SIG-M5 (cell line): ENCODE measurements around the gene GSDMA.
"Not testable (repeated sequence)": the region's sequence is repeated elsewhere in the genome, so short reads cannot be mapped to it uniquely, and the experiment has no call there.

Experiments
- DNase-seq: peaks from one replicate; lab custom pipeline; 2025; lab: John Stamatoyannopoulos, UW

GSDMA gene

DNA sequence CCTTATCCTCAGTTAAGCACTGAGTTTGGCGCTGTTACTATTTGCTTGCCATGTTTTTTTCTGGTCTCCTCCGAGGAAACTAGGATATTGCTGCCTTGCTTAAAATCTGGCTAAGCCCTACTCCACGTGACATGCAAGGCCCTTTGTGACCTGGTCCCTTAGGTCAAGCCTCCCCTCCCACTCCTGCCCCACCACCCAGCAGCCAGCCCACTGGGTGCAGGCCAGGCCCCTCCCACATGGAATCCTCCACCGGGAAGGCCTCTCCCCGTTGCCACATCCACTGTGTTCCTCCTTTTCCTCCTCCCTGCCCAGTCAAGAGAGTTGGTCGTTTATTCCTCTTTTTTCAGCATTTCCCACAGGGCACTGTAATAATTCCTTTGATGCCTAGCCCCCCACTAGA, 34.0 kb downstream of the GSDMA start:
- DNase-seq, result no peak

DNA sequence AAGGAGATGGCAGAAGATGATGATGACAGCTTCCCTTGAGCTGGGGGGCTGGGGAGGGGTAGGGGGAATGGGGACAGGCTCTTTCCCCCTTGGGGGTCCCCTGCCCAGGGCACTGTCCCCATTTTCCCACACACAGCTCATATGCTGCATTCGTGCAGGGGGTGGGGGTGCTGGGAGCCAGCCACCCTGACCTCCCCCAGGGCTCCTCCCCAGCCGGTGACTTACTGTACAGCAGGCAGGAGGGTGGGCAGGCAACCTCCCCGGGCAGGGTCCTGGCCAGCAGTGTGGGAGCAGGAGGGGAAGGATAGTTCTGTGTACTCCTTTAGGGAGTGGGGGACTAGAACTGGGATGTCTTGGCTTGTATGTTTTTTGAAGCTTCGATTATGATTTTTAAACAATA, 34.7 kb downstream of the GSDMA start:
- DNase-seq, result no peak

DNA sequence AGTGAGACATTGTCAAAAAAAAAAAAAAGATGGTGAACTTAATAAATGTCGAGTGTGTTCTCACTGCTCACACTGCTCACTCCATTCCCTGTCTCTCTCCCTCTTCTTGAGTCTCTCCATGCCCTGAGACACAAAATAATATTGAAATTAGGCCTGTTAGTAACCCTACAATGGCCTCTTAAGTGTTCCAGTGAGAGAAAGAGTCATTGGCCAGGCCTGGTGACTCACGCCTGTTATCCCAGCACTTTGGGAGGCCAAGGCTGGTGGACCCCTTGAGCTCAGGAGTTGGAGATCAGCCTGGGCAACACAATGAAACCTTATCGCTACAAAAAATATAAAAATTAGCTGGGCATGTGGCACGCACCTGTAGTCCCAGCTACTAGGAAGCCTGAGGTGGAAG, 36.3 kb downstream of the GSDMA start:
- DNase-seq, result no peak

DNA sequence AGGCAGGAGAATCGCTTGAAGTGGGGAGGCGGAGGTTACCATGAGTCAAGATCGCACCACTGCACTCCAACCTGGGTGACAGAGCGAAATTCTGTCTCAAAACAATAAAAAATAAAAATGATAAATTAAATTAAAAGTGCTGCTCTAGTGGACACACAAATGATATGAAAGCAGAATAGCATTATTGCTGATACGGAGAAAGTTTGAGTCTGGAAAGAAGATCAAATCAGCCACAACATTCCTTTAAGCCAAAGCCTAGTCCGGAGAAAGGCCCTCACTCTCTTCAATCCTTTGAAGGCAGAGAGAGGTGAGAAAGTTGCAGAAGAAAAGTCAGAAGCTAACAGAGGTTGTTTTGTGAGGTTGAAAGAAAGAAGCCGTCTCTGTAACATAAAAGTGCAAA, 37.4 kb downstream of the GSDMA start:
- no peak for DNase-seq

DNA sequence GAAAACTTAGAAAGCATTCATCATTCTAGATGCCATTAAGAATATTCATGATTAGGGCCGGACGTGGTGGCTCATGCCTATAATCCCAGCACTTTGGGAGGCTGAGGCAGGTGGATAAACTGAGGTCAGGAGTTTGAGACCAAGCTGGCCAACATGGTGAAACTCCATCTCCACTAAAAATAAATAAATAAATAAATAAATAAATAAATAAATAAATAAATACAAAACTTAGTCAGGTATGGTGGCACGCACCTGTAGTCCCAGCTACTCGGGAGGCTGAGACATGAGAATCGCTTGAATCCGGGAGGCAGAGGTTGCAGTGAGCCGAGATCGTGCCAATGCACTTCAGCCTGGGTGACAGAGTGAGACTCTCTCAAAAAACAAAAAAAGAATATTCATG, 38.5 kb downstream of the GSDMA start:
- DNase-seq, result not testable (repeated sequence)

DNA sequence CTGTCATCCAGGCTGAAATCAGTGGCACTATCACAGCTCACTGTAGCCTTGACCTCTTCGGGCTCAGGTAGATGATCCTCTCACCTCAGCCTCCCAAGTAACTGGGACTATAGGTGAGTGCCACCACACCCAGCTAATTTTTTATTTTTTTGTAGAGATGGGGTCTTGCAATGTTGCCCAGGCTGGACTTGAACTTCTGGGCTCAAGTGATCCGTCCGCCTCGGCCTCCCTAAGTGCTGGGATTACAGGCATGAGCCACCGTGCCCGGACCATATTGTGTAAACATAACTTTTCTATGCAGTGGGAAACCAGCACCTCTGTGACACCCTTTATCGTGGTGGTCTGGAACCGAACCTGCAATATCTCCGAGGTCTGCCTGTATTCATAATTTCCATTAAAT, 41.3 kb downstream of the GSDMA start:
- no peak for DNase-seq

DNA sequence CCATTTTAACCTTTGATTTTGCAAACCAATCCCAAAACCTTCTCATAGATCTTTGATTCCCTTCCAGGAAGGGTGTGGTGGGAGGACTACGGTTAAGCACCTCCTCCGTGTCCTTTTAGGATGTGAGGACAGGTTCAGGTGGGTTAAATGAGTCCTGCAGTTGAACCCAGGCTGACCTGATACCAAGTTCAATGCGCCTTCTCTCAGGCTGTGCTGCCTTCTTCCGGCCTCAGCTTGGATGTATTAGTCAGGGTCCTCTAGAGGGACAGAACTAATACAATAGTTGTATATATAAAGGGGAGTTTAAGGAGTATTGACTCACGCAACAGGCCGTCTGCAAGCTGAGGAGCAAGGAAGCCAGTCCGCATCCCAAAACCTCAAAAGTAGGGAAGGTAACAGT, 41.9 kb downstream of the GSDMA start:
- no peak for DNase-seq

DNA sequence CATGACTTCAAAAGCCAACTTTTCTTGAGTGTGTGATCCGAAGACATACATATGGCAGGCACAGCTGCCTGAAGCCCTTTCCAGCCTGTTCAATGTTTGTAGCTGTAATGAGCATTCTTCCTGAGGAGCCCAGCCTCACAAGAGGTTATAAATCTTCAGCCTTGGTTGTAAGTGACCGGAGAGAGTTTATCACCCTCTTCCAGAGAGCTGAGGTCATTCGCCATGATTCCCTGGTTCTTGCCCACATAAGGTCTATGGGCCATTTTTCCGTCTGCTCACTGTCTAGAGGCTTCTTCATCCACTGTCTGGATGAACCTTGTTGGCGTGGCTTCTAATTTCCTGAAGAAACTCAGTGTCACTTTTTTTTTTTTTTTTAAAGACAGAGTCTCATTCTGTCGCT, 42.7 kb downstream of the GSDMA start:
- no peak for DNase-seq

GRCh38 chr17:40010946-40011500, 48.2 kb downstream of the GSDMA start:
- not testable (repeated sequence) for DNase-seq

DNA sequence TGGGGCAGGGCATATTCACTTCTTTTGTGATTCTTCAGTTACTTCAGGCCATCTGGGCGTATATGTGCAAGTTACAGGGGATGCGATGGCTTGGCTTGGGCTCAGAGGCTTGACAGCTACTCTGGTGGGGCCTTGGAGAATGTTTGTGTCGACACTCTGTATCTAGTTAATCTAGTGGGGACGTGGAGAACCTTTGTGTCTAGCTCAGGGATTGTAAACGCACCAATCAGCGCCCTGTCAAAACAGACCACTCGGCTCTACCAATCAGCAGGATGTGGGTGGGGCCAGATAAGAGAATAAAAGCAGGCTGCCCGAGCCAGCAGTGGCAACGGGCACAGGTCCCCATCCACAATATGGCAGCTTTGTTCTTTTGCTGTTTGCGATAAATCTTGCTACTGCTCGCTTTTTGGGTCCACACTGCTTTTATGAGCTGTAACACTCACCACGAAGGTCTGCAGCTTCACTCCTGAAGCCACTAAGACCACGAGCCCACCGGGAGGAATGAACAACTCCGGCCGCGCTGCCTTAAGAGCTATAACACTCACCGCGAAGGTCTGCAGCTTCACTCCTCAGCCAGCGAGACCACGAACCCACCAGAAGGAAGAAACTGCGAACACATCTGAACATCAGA, 49.3 kb downstream of the GSDMA start:
- not testable (repeated sequence) for DNase-seq

DNA sequence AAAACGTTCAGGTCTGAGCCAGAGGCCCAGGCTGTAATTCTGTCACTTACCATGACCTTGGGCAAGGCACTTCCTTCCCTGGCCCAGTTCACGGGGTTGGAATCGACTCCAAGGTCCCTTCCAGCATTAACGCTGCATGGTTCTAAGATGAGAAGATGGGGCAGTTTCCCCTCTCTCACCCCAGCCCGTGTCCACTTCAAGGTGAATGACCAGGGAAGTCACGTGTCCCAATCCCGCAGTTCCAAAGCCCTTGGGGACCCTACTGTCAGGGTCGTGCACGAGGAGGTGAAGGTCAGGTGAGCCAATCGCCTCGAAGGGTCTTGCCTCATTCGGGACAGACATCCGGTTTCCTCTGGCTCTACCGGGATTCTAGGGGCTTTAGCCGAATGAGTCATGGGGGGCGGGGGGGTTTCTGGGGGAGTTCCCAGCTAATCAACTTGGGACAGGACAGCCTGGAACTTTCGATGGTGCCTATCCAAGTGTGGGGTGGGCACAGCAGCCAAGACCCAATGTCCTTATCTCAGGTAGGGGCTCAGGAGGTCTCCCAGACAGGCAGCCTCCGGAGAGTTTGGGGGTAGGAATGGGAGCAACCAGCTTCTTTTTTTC, 51.7 kb downstream of the GSDMA start:
- DNase-seq, result no peak

- no peak for DNase-seq
Observed at GRCh38 chr17:40015005-40015997, 52.5 kb downstream of the GSDMA start, which contains the start of gene CSF3. Gene CSF3 (plus strand): TSS chr17:40015440. CDS start chr17:40015475, 35 bp downstream.

DNA sequence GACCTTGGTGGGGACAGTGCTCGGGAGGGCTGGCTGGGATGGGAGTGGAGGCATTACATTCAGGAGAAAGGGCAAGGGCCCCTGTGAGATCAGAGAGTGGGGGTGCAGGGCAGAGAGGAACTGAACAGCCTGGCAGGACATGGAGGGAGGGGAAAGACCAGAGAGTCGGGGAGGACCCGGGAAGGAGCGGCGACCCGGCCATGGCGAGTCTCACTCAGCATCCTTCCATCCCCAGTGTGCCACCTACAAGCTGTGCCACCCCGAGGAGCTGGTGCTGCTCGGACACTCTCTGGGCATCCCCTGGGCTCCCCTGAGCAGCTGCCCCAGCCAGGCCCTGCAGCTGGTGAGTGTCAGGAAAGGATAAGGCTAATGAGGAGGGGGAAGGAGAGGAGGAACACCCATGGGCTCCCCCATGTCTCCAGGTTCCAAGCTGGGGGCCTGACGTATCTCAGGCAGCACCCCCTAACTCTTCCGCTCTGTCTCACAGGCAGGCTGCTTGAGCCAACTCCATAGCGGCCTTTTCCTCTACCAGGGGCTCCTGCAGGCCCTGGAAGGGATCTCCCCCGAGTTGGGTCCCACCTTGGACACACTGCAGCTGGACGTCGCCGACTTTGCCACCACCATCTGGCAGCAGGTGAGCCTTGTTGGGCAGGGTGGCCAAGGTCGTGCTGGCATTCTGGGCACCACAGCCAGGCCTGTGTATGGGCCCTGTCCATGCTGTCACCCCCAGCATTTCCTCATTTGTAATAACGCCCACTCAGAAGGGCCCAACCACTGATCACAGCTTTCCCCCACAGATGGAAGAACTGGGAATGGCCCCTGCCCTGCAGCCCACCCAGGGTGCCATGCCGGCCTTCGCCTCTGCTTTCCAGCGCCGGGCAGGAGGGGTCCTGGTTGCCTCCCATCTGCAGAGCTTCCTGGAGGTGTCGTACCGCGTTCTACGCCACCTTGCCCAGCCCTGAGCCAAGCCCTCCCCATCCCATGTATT, 53.5 kb downstream of the GSDMA start:
- DNase-seq, result no peak

- no peak for DNase-seq
Observed at GRCh38 chr17:40017422-40018080, 54.7 kb downstream of the GSDMA start.

DNA sequence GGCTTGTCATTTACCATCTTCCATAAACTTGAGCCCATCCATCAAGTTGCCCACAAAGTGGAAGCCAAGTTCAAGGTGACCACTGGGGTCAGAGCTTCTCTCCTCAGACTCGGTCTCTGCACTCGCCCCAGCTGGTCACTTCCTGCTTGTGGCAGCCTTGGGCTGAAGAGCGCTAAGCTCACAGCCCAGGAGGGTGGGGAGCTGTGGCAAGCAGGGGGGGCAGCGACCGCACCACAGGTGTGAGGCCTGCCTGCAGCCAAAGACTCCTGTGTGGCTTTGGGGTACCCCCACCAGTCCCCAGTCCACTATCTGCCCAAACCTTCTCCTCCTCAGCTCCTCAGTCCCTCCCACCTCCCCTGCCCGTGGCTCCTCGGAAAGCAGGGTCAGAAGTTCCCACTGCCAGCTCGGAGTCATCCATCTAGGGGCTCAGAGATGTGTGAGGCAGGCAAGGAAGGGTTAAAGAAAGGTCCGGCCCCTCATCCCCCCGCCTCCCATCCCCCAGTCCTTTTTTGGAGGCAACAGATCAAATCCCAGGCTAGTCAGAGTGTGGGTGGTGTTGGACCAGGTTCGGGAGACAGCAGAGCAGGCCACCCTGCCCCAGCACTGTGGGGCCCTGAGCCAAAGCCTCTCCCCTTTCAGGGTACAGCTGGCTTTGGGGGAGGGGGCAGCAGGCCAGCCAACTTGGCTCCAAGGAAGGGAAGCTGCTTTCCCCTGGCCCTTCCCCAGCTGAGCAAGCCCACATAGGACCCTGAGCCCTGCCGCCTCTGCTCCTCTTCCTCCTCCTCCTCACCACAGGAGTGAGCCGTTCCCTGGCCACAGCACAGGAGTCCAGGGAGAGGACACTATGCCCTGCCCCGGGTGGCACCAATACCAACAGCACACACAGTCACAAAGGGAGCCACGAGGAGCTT, 55.7 kb downstream of the GSDMA start:
- no peak for DNase-seq

DNA sequence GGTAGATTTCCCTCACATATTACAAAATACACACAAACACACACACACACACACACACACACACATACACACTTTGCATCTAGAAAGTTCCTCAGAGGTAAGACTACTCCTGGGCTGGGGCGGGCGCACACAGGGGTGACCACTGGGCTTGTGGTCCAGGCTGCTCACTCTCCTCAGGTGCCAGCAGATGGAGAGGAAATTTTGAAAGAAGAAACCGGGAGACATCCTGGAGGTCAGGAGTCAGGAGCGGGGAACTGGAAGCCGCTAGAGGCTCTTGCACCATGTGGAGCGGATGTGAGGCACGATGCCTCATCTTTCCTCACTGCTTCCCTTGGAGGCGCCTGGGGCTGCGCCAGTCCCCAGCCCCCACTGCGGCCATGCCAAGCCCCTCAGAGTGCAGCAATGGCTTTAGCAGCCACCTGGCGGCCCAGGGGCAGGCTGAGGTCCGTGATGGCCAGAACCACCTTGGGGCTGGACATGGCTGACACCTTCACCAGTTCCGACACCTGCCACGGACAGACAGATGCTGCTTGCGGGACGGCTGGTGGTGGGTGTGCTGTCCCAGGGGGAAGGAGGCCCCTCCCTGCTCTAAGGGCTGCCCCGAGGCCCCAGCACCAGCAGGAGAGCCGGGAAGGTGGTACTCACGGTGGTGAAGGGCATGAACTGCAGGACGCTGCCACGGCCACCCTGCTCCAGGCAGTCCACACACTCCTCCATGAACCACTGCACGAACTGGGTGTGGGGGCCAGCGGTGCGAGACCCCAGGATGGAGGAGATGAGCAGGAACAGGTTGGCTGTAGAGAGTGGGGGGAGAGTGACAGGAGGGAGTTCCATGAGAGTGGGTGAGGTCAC, 56.6 kb downstream of the GSDMA start:
- no peak for DNase-seq

GRCh38 chr17:40020146-40020545, 57.3 kb downstream of the GSDMA start:
- DNase-seq, result no peak

- DNase-seq, result no peak
Observed at GRCh38 chr17:40021451-40021971, 58.7 kb downstream of the GSDMA start.
